Brain microvascular endothelial cell (primary cell): Measurements from ENCODE around the gene PSMA7.

Experiments used
- DNase-seq: peaks from one replicate; pipeline ENCODE4 v3.0.0-alpha.2; 2020
- H3K27ac ChIP-seq: fragments of 250-450 bp; sonication (Bioruptor Pico); 2 replicates; pipeline ENCODE4 v1.5.1; 2020; ENCODE audit warnings: mild to moderate bottlenecking, moderate library complexity
- H3K27me3 ChIP-seq: fragments of 250-450 bp; sonication (Bioruptor Pico); replicated peaks from 2 replicates; pipeline ENCODE4 v1.5.1; 2020; ENCODE audit warnings: mild to moderate bottlenecking
- H3K36me3 ChIP-seq: fragments of 250-450 bp; sonication (Bioruptor Pico); replicated peaks from 2 replicates; pipeline ENCODE4 v1.5.1; 2020; ENCODE audit warnings: mild to moderate bottlenecking
- H3K4me3 ChIP-seq: 2 replicates; pipeline ENCODE4 v1.5.1; 2011; ENCODE audit warnings: low read depth, mild to moderate bottlenecking, control low read depth, low read length, moderate library complexity
- CTCF ChIP-seq: IDR thresholded peaks from 2 replicates; pipeline ENCODE4 v1.5.1; 2011; ENCODE audit warnings: low read depth, mild to moderate bottlenecking, moderate library complexity, low read length, control low read depth, inconsistent platforms; ENCODE audit errors: missing control alignments
- in situ Hi-C: cut with HindIII; loops from 2 replicates; pipeline ENCODE4 v1.10.0; 2017; ENCODE audit warnings: low sequenced_read_pairs, low pct_ligation_motif_present

Gene PSMA7

DNA sequence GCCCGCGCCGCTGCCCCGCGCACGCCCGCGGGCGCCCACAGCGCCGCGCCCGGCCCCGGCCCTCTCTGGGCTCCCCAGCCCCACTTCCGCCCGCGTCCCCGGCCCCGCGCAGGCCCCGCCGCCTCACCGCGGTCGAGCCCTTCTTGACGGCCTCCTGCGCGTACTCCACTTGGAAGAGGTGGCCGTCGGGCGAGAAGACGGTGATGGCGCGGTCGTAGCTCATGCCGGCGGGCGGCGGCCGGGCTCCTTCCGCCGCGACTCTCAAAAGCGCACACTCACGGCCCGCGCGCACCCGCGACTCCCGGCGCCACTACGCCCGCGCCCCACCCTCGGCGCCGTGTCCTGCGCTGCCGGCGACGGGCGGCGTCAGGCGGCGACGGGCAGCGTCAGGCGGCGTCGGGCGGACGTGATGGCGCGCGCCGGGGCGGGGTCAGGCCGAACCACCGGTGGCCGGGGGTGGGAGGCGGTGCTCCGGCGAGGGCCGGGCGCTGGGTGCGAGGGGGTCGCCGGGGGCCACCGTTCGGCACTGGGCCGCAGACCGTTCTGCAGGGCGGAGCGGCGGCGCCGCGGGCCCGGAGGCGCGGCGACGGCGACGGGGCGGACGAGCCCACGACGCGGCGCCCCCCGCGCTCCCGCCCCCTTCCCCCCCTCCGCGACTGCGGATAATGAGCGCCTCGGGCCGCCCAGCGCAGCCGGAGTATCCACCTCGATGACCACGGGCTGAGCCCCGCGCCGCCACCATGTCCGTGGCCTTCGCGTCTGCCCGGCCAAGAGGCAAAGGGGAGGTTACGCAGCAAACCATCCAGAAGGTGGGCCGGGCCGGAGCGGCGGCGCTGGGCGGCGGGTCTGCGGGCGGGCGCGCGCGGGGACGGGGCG lies at the start of gene PSMA7, which contains the start of gene SS18L1:
TSS of gene PSMA7 (minus strand) at position 314 of the 876 bp plus-strand sequence. CDS start at position 223, 91 bp downstream.
TSS of gene SS18L1 (plus strand) at position 689 of the 876 bp plus-strand sequence. CDS start at position 741, 52 bp downstream.
- DNase-seq = peak; percentile 37
- no peak for TF ChIP-seq CTCF
- in situ Hi-C loops = no loop called here
- Histone ChIP-seq H3K36me3 (peaks cover 26% of the 10 kb centered on the region), H3K27ac (peak within 1 kb of the TSS; percentile 93), H3K4me3 (peak within 1 kb of the TSS; percentile 73), H3K27me3 (no peaks in the 10 kb centered on the region)

GRCh38 chr20:62192635-62193034 lies 49.4 kb upstream of the PSMA7 start:
- in situ Hi-C loops = no loop called here
- Histone ChIP-seq H3K27me3 (no peaks in the 10 kb centered on the region), H3K36me3 (peaks cover 4% of the 10 kb centered on the region), H3K27ac (no peak overlapping the region), H3K4me3 (no peak overlapping the region)
- DNase-seq = no peak
- no peak for TF ChIP-seq CTCF

GRCh38 chr20:62191781-62192559 lies 48.8 kb upstream of the PSMA7 start:
- in situ Hi-C loops = no loop called here
- no peaks in the 10 kb centered on the region for H3K27me3 ChIP-seq
- DNase-seq = no peak
- peaks cover 3% of the 10 kb centered on the region for H3K36me3 ChIP-seq
- TF ChIP-seq CTCF = no peak
- H3K4me3 ChIP-seq = no peak overlapping the region
- H3K27ac ChIP-seq = no peak overlapping the region

DNA sequence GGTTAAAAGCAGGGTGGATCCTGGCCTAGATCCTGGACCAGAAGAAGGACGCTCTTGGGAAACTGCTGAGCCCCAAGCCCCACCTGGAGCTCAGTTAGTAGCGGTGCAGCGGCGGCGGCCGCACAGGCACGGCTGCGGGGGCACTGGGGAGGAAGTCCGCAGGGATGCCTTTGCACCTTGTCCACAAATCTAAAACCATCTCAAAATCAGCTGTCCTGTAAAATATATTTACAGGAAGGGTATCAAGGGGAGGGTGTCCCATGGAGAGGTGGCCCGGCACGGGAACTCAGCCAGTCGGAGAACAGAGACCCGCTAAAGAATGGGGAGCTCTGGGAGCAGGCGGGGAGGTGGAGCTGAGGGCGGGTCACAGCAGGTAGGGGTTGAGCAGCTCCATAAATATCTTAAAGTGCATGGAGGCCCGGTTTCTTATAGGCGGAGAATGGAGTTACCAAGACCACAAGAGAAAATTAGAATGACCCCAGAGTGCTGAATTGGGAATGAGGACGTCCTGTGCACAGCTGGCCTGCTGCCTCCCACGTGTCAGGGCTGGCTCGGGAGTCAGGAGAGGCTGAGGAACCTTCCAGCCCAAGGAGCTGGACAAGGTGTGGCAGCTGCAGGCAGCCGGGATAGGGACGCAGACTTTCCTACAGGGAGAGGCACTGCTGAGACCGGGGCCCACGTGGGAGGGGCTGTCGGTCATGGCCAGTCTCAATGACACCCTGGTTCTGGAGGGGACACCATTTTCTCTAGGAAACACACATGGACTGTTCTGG lies 47.6 kb upstream of the PSMA7 start:
- no peaks in the 10 kb centered on the region for H3K27me3 ChIP-seq
- no peak overlapping the region for H3K4me3 ChIP-seq
- DNase-seq = no peak
- no peak for TF ChIP-seq CTCF
- no peak overlapping the region for H3K27ac ChIP-seq
- in situ Hi-C loops = no loop called here
- H3K36me3 ChIP-seq = peaks cover 3% of the 10 kb centered on the region
